WTC11 (cell line): ENCODE results near the gene KRT76.

Experiments used
- CTCF ChIP-seq: fragments of 200-600 bp; IDR thresholded peaks from 2 replicates; pipeline ENCODE4 v1.8.0; 2022; ENCODE audit warnings: antibody characterized with exemption
- ETV6 ChIP-seq: sonication (generic); formaldehyde crosslinking; IDR thresholded peaks from 2 replicates; pipeline ENCODE4 v1.8.1; 2022; ENCODE audit warnings: mild to moderate bottlenecking, missing genetic modification reagents
- FOXP4 ChIP-seq: sonication (generic); formaldehyde crosslinking; IDR thresholded peaks from 2 replicates; pipeline ENCODE4 v1.8.0; 2022; ENCODE audit warnings: mild to moderate bottlenecking, missing genetic modification reagents
- ZNF281 ChIP-seq: sonication (generic); formaldehyde crosslinking; IDR thresholded peaks from 2 replicates; pipeline ENCODE4 v1.8.0; 2023; ENCODE audit warnings: mild to moderate bottlenecking, missing genetic modification reagents
- ZSCAN18 ChIP-seq: fragments of 250-450 bp; sonication (Bioruptor Pico); IDR thresholded peaks from 2 replicates; pipeline ENCODE4 v2.1.2; 2022; ENCODE audit warnings: mild to moderate bottlenecking, moderate library complexity
- TF ChIP-seq, protein P1 (sequence below): sonication (generic); formaldehyde crosslinking; IDR thresholded peaks from 2 replicates; pipeline ENCODE4 v1.8.1; 2023; ENCODE audit warnings: mild to moderate bottlenecking, missing genetic modification reagents, borderline replicate concordance

DNA sequence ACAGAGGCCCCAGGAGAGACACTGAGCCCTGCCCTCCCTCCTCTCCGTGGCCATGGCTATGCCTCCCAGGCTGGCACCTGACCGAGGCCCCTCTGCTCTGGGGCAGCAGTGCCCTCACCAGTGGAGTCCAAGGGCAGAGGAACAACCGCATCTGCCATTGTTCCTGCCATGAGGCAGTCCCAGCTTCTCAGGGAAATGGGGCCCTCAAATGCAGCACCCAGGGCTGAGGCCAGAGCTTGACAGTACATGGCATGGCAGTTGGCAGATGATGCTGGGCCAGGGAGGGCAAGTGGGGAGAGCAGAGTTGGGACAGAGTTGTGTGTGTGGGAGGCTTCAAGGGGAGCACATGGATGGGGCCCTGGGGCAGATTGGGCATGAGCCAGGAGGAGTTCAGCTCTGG, 52.8 kb downstream of the KRT76 start:
- no peak for TF ChIP-seq CTCF
- no peak for TF ChIP-seq ZSCAN18 (CRISPR knock-in tag)
- no peak for TF ChIP-seq ZNF281
- TF ChIP-seq, protein P1, sequence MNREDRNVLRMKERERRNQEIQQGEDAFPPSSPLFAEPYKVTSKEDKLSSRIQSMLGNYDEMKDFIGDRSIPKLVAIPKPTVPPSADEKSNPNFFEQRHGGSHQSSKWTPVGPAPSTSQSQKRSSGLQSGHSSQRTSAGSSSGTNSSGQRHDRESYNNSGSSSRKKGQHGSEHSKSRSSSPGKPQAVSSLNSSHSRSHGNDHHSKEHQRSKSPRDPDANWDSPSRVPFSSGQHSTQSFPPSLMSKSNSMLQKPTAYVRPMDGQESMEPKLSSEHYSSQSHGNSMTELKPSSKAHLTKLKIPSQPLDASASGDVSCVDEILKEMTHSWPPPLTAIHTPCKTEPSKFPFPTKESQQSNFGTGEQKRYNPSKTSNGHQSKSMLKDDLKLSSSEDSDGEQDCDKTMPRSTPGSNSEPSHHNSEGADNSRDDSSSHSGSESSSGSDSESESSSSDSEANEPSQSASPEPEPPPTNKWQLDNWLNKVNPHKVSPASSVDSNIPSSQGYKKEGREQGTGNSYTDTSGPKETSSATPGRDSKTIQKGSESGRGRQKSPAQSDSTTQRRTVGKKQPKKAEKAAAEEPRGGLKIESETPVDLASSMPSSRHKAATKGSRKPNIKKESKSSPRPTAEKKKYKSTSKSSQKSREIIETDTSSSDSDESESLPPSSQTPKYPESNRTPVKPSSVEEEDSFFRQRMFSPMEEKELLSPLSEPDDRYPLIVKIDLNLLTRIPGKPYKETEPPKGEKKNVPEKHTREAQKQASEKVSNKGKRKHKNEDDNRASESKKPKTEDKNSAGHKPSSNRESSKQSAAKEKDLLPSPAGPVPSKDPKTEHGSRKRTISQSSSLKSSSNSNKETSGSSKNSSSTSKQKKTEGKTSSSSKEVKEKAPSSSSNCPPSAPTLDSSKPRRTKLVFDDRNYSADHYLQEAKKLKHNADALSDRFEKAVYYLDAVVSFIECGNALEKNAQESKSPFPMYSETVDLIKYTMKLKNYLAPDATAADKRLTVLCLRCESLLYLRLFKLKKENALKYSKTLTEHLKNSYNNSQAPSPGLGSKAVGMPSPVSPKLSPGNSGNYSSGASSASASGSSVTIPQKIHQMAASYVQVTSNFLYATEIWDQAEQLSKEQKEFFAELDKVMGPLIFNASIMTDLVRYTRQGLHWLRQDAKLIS: no peak
- no peak for TF ChIP-seq ETV6 (CRISPR knock-in tag)
- TF ChIP-seq FOXP4: no peak
